HepG2 (cell line): Measurements from ENCODE around the gene B3GAT3. TPM values are rescaled to one million over a fixed set of nuclear protein-coding genes. Genes with fewer than 3 reads are reported as not detected.

Experiments
- AKAP8 ChIP-seq: sonication (generic); formaldehyde crosslinking; IDR thresholded peaks from 2 replicates; pipeline ENCODE4 v1.5.1; 2020; ENCODE audit warnings: mild to moderate bottlenecking, missing genetic modification reagents
- ARNT ChIP-seq: fragments of 450-650 bp; IDR thresholded peaks from 2 replicates; pipeline ENCODE4 v1.6.1; 2017
- EHMT2 ChIP-seq: fragments of 200-600 bp; sonication (generic); IDR thresholded peaks from 2 replicates; pipeline ENCODE4 v1.7.0; 2017; ENCODE audit warnings: antibody characterized with exemption, low read depth, low read length, borderline replicate concordance
- IRF2 ChIP-seq: IDR thresholded peaks from 2 replicates; pipeline ENCODE4 v1.6.1; 2018; ENCODE audit warnings: missing genetic modification reagents, missing compliant biosample characterization
- KIAA2018 ChIP-seq: sonication (generic); formaldehyde crosslinking; IDR thresholded peaks from 2 replicates; pipeline ENCODE4 v1.5.0; 2020; ENCODE audit warnings: mild to moderate bottlenecking, missing genetic modification reagents, borderline replicate concordance
- NFATC3 ChIP-seq: sonication (generic); formaldehyde crosslinking; IDR thresholded peaks from 2 replicates; pipeline ENCODE4 v1.5.1; 2020; ENCODE audit warnings: mild to moderate bottlenecking, missing genetic modification reagents
- RAD21 ChIP-seq: fragments of 450-650 bp; formaldehyde crosslinking; IDR thresholded peaks from 2 replicates; pipeline ENCODE4 v1.5.0; 2020; ENCODE audit warnings: mild to moderate bottlenecking
- SNRNP70 ChIP-seq: fragments of 200-400 bp; formaldehyde crosslinking; IDR thresholded peaks from 2 replicates; pipeline ENCODE4 v1.6.1; 2017; ENCODE audit warnings: mild to moderate bottlenecking, low read depth, low read length, moderate library complexity
- XRCC5 ChIP-seq: fragments of 200-400 bp; formaldehyde crosslinking; optimal IDR thresholded peaks from 2 replicates; pipeline ENCODE3; 2017; ENCODE audit warnings: mild to moderate bottlenecking, low read length
- ZNF350 ChIP-seq: sonication (generic); formaldehyde crosslinking; IDR thresholded peaks from 2 replicates; pipeline ENCODE4 v1.4.0; 2020; ENCODE audit warnings: mild to moderate bottlenecking, low read depth, missing genetic modification reagents, borderline replicate concordance
- ZNF546 ChIP-seq: sonication (generic); formaldehyde crosslinking; conservative IDR thresholded peaks from 2 replicates; pipeline ENCODE4 v1.8.1; 2023; ENCODE audit warnings: mild to moderate bottlenecking, missing genetic modification reagents
- ZNF691 ChIP-seq: sonication (generic); formaldehyde crosslinking; IDR thresholded peaks from 2 replicates; pipeline ENCODE4 v1.4.0; 2020; ENCODE audit warnings: missing genetic modification reagents, low read depth, mild to moderate bottlenecking, borderline replicate concordance
- ZNF772 ChIP-seq: sonication (generic); formaldehyde crosslinking; IDR thresholded peaks from 2 replicates; pipeline ENCODE4 v1.5.0; 2020; ENCODE audit warnings: mild to moderate bottlenecking, missing genetic modification reagents
- ZNF780A ChIP-seq: sonication (generic); formaldehyde crosslinking; IDR thresholded peaks from 2 replicates; pipeline ENCODE4 v1.8.0; 2022; ENCODE audit warnings: mild to moderate bottlenecking, missing genetic modification reagents, moderate library complexity
- polyA plus RNA-seq, 8 experiments: library from polyadenylated mRNA; depleted of rRNA in 3 of 8; stranded (reverse) in 7 of 8; unstranded in 1 of 8; fragments of >200 nt; fragmentation: Illumina TruSeq in 4 of 8; extraction: Trizol in 4 of 8; gene quantifications; 2 replicates each; pipeline versions ENCODE4 v1.2.1 to v1.2.3, GENCODE V29; 2011 to 2016; ENCODE audit warnings: low read depth in 4 of 8, missing spikeins in 1 of 8, mixed read lengths in 1 of 8; ENCODE audit not compliant: insufficient read depth in 1 of 8
- total RNA-seq, 5 experiments: library from RNA; depleted of rRNA; stranded (reverse); fragments of >200 nt; fragmentation: Illumina TruSeq; extraction: Trizol; gene quantifications; 2 replicates each; pipeline ENCODE4 v1.2.3, GENCODE V29; 2016; ENCODE audit warnings: low read depth in 1 of 5
- TF ChIP-seq, protein P1 (sequence below): sonication (generic); formaldehyde crosslinking; IDR thresholded peaks from 2 replicates; pipeline ENCODE4 v1.4.0; 2020; ENCODE audit warnings: mild to moderate bottlenecking, missing genetic modification reagents, borderline replicate concordance
- TF ChIP-seq, protein P2 (sequence below): IDR thresholded peaks from 2 replicates; pipeline ENCODE4 v1.6.1; 2018; ENCODE audit warnings: missing genetic modification reagents, mild to moderate bottlenecking, missing compliant biosample characterization
- TF ChIP-seq, protein P3 (sequence below): sonication (generic); formaldehyde crosslinking; IDR thresholded peaks from 2 replicates; pipeline ENCODE4 v1.8.0; 2022; ENCODE audit warnings: missing genetic modification reagents, mild to moderate bottlenecking, borderline replicate concordance

The B3GAT3 gene
- total and polyA plus RNA-seq, 2 of the 13 experiments (the other 11 are each of a cell fraction or from before 2014, with no cell fraction given) = 21.3 to 26.1 TPM

DNA sequence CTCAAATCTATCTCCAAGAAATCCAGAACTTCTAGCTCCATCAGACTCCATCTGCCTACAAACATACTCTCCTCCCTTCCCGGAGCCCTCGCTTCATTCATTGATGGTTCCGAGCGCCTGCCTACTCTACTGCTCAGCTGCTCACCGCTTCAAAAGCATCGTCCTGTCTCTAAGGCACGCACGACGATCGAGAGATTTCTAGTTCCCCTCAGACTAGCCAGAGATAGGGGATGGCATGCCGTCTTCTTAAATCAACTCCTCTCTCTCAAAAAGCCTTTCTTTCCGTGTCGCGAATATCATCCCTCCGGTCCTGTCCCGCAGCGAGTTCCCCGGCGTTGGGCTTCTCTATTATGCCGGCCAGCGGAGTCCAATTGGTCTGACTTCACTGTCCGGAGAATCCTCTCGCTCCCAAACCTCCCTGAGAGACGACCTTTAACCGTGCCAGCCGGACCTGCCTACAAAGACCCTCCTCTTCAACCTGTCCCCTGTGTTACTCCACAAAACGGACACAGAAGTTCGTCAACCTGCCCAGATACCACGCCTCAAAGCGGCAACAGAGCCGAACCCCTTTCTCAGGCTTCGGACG is 48.7 kb downstream of the B3GAT3 start (continued):
- TF ChIP-seq, protein P1, sequence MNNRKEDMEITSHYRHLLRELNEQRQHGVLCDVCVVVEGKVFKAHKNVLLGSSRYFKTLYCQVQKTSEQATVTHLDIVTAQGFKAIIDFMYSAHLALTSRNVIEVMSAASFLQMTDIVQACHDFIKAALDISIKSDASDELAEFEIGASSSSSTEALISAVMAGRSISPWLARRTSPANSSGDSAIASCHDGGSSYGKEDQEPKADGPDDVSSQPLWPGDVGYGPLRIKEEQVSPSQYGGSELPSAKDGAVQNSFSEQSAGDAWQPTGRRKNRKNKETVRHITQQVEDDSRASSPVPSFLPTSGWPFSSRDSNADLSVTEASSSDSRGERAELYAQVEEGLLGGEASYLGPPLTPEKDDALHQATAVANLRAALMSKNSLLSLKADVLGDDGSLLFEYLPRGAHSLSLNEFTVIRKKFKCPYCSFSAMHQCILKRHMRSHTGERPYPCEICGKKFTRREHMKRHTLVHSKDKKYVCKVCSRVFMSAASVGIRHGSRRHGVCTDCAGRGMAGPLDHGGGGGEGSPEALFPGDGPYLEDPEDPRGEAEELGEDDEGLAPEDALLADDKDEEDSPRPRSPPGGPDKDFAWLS (CRISPR knock-in tag) = no peak
- TF ChIP-seq RAD21 (CRISPR knock-in tag) (no peak; the same call in 1 of the 2 replicates), ZNF772 (peak; percentile 1; the same call in 1 of the 2 replicates), SNRNP70 (no peak), ZNF350 (CRISPR knock-in tag) (no peak), EHMT2 (no peak), IRF2 (CRISPR knock-in tag) (no peak), ARNT (no peak), ZNF780A (CRISPR knock-in tag) (no peak), AKAP8 (no peak), XRCC5 (no peak), KIAA2018 (CRISPR knock-in tag) (no peak), ZNF691 (0 out of 2 replicates have a peak, but pooled peaks have one; percentile 3), ZNF546 (CRISPR knock-in tag) (no peak), NFATC3 (CRISPR knock-in tag) (no peak)
- TF ChIP-seq, protein P2, sequence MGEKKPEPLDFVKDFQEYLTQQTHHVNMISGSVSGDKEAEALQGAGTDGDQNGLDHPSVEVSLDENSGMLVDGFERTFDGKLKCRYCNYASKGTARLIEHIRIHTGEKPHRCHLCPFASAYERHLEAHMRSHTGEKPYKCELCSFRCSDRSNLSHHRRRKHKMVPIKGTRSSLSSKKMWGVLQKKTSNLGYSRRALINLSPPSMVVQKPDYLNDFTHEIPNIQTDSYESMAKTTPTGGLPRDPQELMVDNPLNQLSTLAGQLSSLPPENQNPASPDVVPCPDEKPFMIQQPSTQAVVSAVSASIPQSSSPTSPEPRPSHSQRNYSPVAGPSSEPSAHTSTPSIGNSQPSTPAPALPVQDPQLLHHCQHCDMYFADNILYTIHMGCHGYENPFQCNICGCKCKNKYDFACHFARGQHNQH (CRISPR knock-in tag) = no peak
- TF ChIP-seq, protein P3, sequence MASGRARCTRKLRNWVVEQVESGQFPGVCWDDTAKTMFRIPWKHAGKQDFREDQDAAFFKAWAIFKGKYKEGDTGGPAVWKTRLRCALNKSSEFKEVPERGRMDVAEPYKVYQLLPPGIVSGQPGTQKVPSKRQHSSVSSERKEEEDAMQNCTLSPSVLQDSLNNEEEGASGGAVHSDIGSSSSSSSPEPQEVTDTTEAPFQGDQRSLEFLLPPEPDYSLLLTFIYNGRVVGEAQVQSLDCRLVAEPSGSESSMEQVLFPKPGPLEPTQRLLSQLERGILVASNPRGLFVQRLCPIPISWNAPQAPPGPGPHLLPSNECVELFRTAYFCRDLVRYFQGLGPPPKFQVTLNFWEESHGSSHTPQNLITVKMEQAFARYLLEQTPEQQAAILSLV (CRISPR knock-in tag) = 0 out of 2 replicates have a peak, but pooled peaks have one; percentile 37
